MV-4-11 (cell line): ENCODE data around the gene NBEA.
"Not testable (repeated sequence)": the region's sequence is repeated elsewhere in the genome, so short reads cannot be mapped to it uniquely, and the experiment has no call there.

ENCODE experiments used
- DNase-seq: peaks from one replicate; lab custom pipeline; 2025; lab: John Stamatoyannopoulos, UW

The NBEA gene

GRCh38 chr13:35649162-35649561 lies 707.1 kb downstream of the NBEA start:
- no peak for DNase-seq

GRCh38 chr13:35659796-35660195 lies 717.7 kb downstream of the NBEA start:
- no peak for DNase-seq

- DNase-seq: no peak
Measured at GRCh38 chr13:35664747-35665146, 722.7 kb downstream of the NBEA start.

- DNase-seq: no peak
Measured at GRCh38 chr13:35669321-35669720, 727.3 kb downstream of the NBEA start.

GRCh38 chr13:35672611-35673010 lies 730.5 kb downstream of the NBEA start:
- no peak for DNase-seq

- no peak for DNase-seq
Measured at GRCh38 chr13:35675651-35676050, 733.6 kb downstream of the NBEA start.

- DNase-seq: not testable (repeated sequence)
Measured at GRCh38 chr13:35677863-35678262, 735.8 kb downstream of the NBEA start.

- no peak for DNase-seq
Measured at GRCh38 chr13:35681685-35682084, 739.6 kb downstream of the NBEA start.

- DNase-seq: no peak
Measured at GRCh38 chr13:35684432-35684831, 742.4 kb downstream of the NBEA start.

GRCh38 chr13:35687336-35687735 lies 745.3 kb downstream of the NBEA start:
- no peak for DNase-seq

GRCh38 chr13:35690581-35691207 lies 748.6 kb downstream of the NBEA start:
- no peak for DNase-seq

GRCh38 chr13:35693134-35693784 lies 751.2 kb downstream of the NBEA start:
- no peak for DNase-seq

GRCh38 chr13:35694031-35694430 lies 752.0 kb downstream of the NBEA start:
- no peak for DNase-seq

GRCh38 chr13:35694549-35695447 lies 752.7 kb downstream of the NBEA start:
- no peak for DNase-seq

- no peak for DNase-seq
Measured at GRCh38 chr13:35695448-35695770, 753.3 kb downstream of the NBEA start.

GRCh38 chr13:35697186-35697730 lies 755.2 kb downstream of the NBEA start:
- DNase-seq: no peak

GRCh38 chr13:35698911-35699576 lies 757.0 kb downstream of the NBEA start:
- no peak for DNase-seq

- DNase-seq: no peak
Measured at GRCh38 chr13:35699825-35700510, 757.9 kb downstream of the NBEA start.

GRCh38 chr13:35700671-35701070 lies 758.6 kb downstream of the NBEA start:
- DNase-seq: no peak

GRCh38 chr13:35702316-35702715 lies 760.2 kb downstream of the NBEA start:
- DNase-seq: no peak

GRCh38 chr13:35703061-35703460 lies 761.0 kb downstream of the NBEA start:
- DNase-seq: no peak

GRCh38 chr13:35704331-35704730 lies 762.3 kb downstream of the NBEA start:
- no peak for DNase-seq
